Right ventricle myocardium superior (tissue), 1 donor: ENCODE data around the gene KIAA2012. TPM values are rescaled to one million over a fixed set of nuclear protein-coding genes. Genes with fewer than 3 reads are reported as not detected.
A peak's percentile ranks its signal among the peaks of the same experiment; 100 is the strongest.

Source experiments
- ATAC-seq: fragments of 200-7000 bp; cut with Tn5 transposase; one replicate; pipeline ENCODE4 v1.9.1; 2020; ENCODE audit warnings: mild to moderate bottlenecking; ENCODE audit not compliant: poor library complexity
- DNase-seq: peaks from one replicate; pipeline ENCODE4 v3.0.0-alpha.2; 2020
- intact Hi-C: fragments of 100-400 bp; cut with DNase I; formaldehyde crosslinking; loops from one replicate; pipeline ENCODE4 v1.11.2; 2022
- total RNA-seq: library from RNA; stranded (reverse); fragmentation: NEBNext Ultra II Directional; extraction: Animal tissue kit (Norgen Biotek cat#: 25700); gene quantifications from one replicate; pipeline ENCODE4 v1.2.1, GENCODE V29; 2021
- donor health status: DM: no; HTN: yes; CAD: no; lungs with severe emphysema.

KIAA2012 gene
- total RNA-seq, 1 donor from 2014 or later: not detected

DNA sequence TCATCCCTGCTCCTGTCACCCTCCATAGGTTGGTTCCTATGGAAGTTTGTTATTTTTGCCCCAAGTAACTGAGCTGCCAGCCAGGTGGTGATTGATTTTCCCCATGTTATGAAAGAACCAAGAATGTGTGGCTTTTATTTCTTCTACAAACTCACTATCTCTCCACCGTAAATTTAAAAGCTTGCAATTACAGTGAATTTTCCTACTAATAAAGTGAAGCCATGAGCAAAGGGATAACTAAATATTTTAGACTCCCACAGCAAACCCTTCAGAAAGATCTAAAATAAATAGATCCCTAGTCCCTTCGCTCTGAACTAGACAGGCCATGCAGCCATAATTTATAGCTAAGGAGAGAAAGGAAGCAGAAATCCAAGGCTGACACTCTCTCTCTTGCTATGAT, 6.2 kb upstream of the KIAA2012 start:
- intact Hi-C loops: no loop called here
- ATAC-seq: no peak
- DNase-seq: no peak

DNA sequence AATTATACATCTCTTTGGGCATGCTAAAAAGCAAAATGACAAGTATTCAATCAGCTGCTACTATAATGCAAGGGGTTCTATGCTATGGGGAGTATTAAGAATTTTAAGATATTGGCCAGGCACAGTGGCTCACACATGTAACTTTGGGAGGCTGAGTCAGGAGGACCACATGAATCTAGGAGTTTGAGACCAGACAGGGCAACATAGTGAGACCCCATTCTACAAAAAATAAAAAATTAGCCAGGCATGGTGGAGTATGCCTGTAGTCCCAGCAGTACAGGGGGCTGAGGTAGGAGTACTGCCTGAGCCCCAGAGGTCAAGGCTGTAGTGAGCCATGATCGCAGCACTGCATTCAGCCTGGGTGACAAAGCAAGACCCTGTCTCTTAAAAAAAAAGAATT, 5.5 kb upstream of the KIAA2012 start:
- intact Hi-C loops: no loop called here
- ATAC-seq (no peak), DNase-seq (no peak)

DNA sequence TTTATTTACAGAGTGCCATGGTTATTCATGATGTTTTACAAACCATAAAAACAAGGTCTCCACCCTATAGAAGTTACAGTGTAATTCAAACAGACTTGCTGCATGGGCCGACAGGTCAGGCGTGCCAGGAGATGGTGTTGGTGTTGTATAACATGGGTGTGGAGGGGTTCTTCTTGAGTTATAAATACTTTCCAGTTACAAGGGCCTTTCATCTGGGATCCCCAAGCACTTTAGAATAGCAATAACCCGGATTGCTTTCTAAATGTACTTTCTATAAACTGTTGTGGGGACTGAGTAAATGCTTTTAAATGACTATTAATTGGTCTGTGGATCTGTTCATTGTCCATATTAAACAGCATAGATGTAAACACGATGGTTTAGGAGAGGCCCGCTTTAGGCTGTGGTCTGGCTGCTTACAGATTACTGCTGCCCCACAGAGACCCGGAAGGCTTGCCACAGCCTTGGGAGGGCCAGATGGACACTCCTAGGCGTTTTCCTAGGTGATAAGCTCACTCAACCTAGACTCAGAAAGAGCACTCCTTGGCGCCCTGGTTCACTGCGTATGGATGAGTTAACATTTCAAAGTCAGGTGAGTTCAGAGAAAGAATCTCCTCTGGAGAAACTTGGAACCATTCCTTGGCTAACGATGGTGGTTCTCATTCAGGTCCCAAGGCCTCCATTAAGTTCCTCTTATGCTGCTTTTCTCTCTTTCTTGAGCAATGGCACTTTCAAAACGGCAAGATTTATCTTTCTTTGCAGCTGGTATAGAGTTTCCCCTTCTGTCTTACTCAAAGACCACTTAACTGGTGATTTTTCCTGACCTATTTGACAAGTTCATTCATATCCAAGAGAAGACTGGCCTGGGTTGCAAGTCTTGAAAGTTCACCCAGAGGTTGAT, 3.6 kb upstream of the KIAA2012 start:
- ATAC-seq: no peak
- intact Hi-C loops: no loop called here
- no peak for DNase-seq

DNA sequence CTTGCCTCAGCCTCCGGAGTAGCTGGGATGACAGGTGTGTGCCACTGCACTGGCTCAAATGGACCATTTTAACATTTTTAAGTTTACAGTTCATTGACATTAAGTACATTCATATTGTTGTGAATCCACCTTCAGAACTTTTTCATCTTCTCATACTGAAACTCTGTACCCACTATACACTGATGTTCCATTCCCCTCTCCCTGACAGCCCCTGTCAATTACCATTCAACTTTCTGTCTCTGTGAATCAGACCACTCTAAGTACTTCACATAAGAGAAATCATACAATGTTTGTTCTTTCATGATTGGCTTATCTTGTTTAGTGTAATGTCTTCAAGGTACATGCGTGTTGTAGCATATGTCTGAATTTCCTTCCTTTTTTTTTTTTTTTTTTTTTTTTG, 1.9 kb upstream of the KIAA2012 start:
- ATAC-seq: no peak
- no peak for DNase-seq
- intact Hi-C loops: no loop called here

DNA sequence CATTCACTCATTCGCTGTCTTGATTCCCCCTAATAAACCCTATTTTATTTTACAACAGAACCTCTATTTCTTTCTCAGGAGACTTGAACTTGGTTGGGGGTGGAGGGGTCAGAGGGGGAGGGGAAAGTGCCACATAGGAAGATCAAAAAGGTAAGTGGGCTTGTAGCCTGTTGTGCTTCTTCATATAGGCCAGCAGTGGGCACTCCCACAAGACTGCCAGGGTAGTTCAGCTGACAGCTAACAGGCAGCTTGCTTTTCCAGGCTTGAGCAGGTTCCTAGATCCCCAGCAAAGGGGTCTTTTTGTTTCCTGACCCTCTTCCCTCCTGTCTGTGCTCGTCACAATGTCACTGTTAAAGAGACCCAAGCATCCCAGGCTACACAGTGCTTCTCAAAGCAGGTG, 829 bp upstream of the KIAA2012 start:
- DNase-seq: no peak
- intact Hi-C loops: no loop called here
- ATAC-seq: no peak

DNA sequence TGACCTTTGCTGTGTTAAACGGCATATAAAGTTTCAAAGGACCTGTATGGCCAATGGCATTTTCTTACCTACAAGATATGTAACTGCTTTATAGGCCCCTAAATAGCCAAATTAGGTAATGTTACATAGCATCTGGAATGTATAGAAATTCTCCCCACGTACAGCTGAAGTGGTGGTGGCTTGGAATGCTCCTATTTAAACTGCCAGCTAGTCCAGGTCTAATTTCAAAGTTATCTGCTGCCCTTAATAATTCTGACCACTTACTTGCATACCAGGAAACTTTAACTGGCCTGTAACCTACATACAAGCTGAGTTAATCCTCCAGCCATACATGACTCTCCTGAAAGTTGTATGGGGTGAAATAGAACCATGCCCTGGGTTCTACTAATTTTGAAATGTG, 1.3 kb downstream of the KIAA2012 start:
- ATAC-seq (no peak), DNase-seq (no peak)
- intact Hi-C loops: no loop called here

DNA sequence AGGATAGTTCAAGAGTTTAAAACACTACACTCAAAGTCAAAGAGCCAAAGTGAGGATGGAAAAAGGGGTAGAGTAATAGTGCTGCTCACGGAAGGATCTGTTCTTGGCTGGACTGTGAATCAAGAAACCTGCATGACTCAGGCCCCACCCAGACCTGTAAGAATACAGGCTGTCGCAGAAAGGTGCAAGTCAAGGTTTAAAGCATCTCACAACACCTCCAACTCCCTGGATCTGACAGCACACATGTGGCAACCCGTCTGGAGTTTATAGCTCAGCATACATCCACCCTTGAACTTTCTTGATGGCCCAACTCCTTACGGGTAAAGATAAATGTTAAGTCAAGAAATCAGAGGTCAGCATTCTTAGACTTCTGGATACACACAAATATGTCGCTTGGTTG, 6.3 kb downstream of the KIAA2012 start:
- ATAC-seq: no peak
- DNase-seq: no peak
- intact Hi-C loops: no loop called here

DNA sequence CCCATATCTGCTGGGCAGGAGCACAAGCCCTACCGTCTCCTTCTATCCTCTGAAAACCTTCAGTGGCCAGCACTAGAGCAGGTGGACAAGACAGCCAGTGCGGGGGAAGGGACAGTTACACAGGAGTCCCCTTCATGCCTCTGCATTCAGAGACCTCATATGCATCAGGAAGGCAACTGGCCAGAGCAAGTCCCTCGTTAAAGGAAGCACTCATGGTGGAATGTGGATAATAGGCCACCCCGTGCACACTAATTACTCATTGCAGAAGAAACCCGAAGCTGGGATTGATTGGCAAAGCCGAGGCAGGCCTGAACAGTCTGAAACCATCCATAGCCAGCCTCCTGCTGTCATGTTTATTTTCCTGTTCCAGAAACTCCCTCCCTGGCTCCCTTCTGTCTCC, 11.2 kb downstream of the KIAA2012 start:
- DNase-seq (no peak), ATAC-seq (peak; percentile 18)
- intact Hi-C loops: no loop called here

DNA sequence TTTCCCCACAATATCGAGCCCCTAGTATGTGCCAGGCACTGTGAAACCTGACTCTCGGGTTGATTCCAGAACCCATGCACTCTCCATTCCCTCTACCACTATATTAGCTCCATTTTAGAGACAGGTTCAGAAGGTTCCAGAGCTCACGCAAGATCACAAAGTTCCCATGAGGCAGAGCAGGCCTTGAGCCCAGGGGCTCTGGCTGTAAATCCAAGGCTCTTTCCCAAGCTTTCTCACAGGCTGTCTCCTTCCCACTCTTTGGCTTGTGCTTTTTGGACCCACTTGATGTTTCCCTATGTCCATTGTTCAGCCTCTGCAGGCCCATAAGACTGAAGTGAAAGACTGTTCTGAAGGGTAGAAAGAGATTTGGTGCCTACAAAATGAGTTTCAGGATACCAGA, 15.7 kb downstream of the KIAA2012 start:
- peak; percentile 55 for ATAC-seq
- intact Hi-C loops: no loop called here
- peak; percentile 50 for DNase-seq

DNA sequence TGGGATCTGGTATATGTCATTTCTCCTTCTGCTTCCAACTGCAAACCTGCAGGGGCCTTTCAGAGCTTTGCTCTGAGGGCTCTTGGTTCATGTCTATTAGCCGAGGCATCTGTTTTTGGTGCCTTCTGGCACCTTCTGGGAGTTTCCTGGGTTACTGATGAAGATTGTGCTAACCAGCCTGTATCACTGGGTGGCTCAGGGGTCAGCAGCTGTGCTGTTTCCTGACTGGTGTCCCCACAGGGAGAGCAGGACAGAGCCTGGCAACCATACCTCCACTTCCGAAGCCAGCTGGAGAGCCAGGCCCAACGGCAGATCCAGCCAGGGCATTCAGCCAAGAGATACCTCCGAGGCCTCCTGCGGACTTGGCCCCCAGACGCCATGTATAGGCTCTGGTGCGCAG, 17.5 kb downstream of the KIAA2012 start:
- intact Hi-C loops: no loop called here
- ATAC-seq (peak; percentile 78), DNase-seq (peak; percentile 46)

DNA sequence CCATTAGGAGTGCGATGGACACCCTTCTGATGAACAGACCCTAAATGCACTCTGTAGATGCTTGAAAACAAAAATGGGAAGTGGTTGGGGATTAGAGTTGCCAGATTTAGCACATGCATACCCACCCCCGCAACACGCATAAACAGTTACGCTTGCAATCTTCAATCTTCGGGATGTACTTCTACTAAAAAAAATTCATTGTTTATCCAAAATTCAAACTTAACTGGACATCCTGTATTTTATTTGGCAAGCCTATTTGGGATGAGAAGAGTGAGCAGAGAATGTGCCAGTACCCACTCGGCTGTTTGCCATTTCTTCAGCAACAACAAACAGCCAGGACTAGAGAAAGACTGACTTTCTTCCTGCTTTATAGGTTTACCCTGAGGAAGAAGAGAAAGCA, 18.4 kb downstream of the KIAA2012 start:
- peak; percentile 35 for ATAC-seq
- intact Hi-C loops: no loop called here

DNA sequence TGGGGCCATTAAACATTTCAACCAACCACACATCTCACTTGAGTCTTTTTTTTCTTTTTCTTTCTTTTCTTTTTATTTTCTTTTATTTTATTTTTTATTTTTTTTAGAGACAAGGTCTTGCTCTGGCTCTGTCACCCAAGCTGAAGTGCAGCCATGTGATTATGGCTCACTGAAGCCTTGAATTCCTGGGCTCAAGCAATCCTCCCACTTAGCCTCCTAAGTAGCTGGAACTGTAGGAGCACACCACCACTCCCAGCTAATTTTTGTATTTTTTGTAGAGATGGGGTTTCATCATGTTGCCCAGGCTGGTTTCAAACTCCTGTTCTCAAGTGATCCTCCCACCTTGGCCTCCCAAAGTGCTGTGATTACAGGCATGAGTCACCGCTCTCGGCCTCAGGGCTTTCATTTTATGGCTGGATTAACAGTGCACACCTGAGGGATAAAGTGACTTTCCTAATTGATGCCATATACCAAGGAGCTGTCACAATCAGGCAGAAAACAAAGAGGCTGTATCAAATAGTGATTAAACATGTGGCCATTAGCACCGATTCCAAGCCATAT, 21.5 kb downstream of the KIAA2012 start:
- ATAC-seq: no peak
- no peak for DNase-seq
- intact Hi-C loops: no loop called here

More for the DNA sequence above, 18.4 kb downstream of the KIAA2012 start:
- DNase-seq: no peak

DNA sequence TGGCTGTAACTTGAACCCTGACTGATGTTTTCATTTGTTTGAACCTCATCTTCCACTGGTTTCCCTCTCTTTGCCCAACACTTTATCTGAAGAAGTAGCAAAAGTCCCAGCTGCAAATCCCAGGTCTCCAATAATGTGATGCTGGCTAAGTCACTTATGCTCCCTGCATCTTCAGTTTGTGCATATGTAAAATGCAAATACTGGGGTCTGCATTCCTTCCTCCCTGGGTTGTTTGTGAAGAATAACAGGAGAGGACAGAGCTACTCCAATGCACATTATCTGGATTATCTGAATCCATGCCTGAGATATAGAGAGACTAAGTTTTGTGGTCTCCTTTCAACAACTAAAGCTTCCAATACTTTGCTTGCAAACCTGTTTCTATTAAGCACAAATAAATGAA, 22.2 kb downstream of the KIAA2012 start:
- intact Hi-C loops: no loop called here
- ATAC-seq (no peak), DNase-seq (no peak)

DNA sequence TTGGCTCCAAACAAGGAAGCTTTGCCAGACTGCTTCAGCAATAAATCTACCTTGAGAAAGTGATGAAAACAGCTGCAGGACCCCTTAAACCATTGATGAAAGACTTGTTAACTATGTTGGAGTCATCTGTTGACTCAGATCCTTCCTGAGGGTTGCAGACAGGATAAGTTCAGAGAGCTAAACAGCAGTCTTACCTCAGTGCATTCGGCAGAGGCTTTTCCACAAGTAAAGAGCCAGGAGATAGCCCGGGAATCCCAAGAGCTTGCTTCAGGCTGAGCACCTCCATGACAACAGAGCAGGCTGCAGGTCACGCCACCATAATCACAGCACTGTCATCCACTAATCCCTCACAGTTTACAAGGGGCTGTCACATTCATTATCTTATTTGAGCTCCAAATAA, 23.7 kb downstream of the KIAA2012 start:
- intact Hi-C loops: no loop called here
- DNase-seq (no peak), ATAC-seq (no peak)

DNA sequence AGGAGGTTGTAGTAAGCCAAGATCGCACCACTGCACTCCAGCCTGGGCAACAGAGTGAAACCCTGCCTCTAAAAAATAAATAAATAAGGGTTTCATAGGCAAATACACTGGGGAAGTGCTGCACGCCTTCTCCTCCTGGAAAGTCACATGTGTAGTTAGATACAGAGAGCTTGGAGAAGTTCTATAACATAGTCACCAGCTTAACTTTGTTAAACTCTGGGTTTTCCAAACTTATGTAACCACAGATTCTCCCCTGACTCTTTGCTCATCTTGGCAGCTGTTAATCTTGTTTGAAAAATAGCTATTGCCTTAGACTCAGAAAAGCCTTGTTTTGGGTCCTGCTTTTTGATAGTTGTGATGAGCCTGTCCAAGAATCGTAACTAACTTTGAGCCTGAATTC, 25.2 kb downstream of the KIAA2012 start:
- intact Hi-C loops: no loop called here
- ATAC-seq (no peak), DNase-seq (no peak)

DNA sequence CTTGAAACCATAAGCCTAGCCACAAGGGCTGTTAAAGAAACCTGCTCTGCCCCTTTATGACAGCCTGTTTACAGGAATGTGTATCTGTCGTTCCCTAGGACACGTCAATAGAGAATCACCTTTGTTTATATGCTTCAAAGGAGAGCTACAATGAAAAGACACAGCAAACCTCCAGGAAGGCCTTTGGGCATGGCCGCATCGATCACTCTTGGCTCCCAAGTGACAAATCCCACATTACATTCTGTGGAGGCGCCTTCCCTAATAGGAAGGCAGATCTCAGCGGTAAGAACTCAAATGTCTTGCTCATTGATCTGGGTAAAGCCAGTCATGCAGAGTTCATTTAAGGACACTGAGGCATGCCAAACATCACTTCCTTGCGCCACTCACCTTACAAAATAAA, 26.5 kb downstream of the KIAA2012 start:
- no peak for ATAC-seq
- DNase-seq: no peak
- intact Hi-C loops: no loop called here

DNA sequence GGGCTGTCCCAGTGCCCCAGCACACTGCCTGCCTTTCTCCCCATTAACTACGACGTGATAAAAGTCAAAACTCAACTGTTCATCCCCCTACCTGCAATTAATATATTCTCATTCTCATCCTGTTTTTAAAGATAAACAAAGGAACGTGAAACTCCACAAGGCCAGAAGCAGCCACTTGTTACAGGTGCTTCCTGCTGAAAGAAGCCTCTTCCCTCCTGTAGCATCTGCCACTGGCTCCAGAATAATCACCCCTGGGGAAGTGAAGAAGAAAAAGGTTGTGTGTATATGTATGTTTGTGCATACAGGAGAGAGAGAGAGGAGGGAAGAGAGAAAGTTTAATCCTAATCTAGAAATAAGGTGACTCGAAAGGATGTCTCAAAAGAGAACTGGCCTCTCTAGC, 27.1 kb downstream of the KIAA2012 start:
- DNase-seq (no peak), ATAC-seq (no peak)
- intact Hi-C loops: no loop called here

DNA sequence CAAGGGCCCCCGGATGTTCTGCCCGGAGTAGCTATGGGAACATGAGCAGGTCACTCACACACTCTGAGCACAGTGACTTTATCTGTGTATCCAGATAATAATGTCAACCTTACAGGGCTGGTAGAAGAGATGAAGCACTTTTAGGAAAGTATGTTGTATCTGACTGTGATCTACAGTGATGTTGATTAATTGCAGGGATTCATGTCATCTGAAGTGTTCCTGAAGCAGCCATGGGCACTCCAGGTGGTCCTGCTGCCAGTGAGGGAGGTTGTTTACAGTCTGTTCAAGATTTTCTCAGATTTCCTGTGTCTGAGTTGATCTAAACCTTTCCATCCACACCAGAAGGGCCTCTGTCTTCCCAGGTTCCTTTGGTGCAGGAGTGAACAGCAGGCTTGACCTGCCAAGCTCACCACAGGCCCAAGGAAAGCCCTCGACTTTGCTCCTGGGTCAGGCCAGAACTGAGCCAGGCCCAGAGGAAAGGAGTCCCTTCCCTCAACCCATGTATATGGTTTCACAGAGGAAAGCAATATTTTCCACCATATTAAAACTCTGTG, 28.0 kb downstream of the KIAA2012 start:
- intact Hi-C loops: no loop called here
- ATAC-seq (no peak), DNase-seq (no peak)

DNA sequence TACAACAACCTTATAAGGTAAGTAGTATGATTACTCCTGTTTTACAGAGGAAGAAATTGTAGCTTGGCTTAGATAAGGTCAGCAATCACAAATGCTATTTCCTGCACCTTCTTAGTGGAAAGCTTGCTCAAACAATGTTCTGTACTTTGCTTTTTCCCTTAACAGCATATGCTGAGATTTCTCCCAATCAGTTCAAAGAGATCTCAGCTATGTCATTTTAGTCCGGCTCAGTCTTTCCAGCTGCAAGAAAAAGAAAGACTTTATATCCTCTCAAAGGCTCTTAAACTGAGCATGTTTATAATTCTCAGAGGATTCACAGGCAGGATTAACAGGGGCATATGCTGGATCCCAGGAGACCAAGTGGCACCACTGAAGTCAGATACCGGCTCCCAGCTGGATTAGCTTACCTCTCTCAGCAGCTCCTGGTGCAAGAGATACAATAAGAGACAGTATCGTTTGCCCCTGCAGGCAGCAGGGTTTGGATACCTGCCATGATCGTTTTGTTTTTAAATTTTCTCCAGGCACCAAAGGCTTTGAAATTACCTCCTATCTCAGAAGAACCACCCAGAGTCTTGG, 29.5 kb downstream of the KIAA2012 start:
- intact Hi-C loops: no loop called here
- ATAC-seq: no peak

DNA sequence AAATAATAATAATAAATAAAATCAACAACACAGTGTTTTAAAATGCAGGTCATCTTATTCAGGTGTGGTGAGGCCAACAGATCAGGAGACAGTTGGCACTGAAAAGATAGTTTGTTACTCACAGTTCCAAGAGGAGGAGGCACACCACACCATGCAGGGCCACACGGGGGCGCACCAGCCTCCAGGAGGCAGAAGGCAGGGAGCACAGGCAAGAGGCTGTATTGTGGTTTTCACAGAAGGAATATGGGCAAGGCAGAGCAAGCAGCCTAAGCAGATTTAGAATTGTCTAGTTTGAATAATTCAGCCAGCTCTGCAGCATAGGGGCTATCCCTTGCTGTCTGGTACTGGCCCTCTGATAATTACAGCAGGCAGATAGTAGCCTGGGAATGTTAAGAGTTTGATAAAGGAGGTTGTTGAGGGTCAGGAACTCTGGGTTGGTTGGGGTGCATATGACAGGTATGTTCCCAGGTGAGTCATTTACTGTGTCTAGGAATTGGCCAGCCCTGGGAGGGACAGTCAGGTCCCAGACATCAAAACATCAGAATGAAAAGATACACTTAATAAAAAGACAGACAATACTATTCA, 31.3 kb downstream of the KIAA2012 start:
- peak; percentile 57 for DNase-seq
- no peak for ATAC-seq
- intact Hi-C loops: no loop called here

More for the DNA sequence above, 29.5 kb downstream of the KIAA2012 start:
- no peak for DNase-seq
